Cardiac septum (tissue), 1 donor: ENCODE results near the gene STOX1. TPM values are rescaled to one million over a fixed set of nuclear protein-coding genes. Genes with fewer than 3 reads are reported as not detected.
"Not testable (repeated sequence)": the region's sequence is repeated elsewhere in the genome, so short reads cannot be mapped to it uniquely, and the experiment has no call there.

Experiments used
- DNase-seq: peaks from one replicate; pipeline ENCODE4 v3.0.0-alpha.2; 2020; ENCODE audit warnings: low spot score
- intact Hi-C: fragments of 100-400 bp; cut with DNase I; formaldehyde crosslinking; loops from one replicate; pipeline ENCODE4 v1.14.0; 2022
- total RNA-seq: library from RNA; stranded (reverse); fragmentation: NEBNext Ultra II Directional; extraction: Animal tissue kit (Norgen Biotek cat#: 25700); gene quantifications from one replicate; pipeline ENCODE4 v1.2.1, GENCODE V29; 2021
- donor health status: DM: no; HTN: no; CAD: no.

Gene STOX1
- total RNA-seq, 1 donor from 2014 or later, result 0.19 TPM

DNA sequence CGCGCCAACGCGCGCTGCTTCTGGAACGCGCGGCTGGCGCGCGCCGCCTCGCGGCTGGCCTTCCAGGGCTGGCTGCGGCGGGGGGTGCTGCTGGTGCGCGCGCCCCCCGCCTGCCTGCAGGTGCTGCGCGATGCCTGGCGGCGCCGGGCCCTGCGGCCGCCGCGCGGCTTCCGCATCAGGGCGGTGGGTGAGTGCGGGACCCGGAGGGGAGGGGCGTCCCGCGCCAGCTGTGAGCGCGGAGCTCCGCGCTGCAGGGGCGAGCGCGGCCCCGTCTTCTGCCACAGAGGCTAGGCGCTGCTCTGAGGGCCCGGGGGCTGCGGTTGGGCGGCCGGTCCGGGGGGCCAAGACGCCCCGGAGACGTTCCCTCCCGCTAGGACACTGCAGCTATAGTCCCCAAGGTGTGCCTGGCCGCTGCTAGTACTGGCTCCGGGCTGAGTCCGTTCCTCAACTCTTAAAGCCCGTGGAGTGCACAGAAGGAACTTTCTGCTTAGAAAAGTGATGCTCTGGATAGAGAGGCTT is 811 bp downstream of the STOX1 start:
- intact Hi-C loops, DNase-seq: not testable (repeated sequence)

- intact Hi-C loops, result no loop called here
- DNase-seq, result no peak
These were observed 1.5 kb downstream of the STOX1 start for GRCh38 chr10:68828833-68829232.

DNA sequence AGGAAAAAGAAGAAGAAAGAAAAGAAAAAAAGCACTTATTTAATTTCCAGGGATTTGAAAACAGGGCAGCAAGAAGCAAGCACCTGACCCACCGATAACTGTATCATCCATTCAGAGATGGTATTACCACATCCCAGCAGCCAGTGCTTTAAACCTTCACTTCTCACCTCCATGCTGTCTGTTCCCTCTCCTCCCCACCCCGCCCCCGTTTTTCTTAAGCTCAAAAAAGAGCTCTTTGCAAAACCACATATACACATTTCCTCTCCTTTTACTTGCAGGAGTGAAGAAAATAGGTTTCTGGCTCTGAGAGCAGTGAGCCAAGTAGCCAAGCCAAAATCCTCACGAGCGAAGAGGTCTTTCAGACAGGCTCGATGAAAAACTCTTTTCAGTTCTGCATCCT is 2.2 kb downstream of the STOX1 start:
- no peak for DNase-seq
- intact Hi-C loops, result no loop called here

DNA sequence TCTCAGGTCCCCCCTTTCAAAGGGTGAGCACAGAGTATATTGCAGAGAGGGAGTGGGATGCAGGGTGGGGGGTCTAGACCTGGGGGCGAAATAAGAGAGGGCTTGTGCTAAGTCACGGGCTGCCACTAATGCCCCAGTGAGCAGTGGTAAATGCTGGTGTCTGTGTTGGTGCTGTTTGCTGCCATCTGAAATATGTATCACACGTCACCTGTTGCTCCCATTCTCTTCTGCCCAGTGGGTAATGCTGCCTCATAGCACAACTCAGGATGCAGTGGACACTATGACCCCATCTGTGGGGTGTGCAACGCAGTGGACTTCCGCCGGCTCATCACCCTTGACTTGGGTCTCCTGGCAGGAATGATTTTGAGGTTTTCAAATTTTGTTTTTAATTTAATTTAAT is 2.6 kb downstream of the STOX1 start:
- intact Hi-C loops, result no loop called here

DNA sequence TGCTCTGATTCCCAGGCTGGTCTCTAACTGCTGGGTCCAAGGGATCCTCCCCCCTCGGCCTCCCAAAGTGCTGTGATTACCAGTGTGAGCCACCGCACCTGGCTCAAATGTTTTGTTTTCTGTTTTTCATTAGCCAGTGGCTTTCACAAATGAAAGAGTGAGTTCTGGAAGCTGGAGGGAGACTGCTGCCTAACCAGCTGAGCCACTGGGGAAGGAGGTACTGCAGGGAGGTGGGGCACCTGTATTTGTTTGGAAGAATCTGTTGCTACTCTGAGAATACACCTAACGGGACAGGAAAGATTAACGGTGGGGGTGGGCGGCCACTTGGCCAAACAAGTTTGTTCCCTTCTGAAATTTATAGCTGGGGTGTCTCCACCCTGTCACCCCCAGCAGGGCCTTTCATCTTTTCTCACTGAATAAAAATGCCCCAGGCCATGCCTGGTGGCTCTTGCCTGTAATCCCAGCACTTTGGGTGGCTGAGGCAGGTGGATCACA is 4.7 kb downstream of the STOX1 start:
- intact Hi-C loops, result no loop called here
- no peak for DNase-seq

More for the DNA sequence above, 2.6 kb downstream of the STOX1 start:
- no peak for DNase-seq

DNA sequence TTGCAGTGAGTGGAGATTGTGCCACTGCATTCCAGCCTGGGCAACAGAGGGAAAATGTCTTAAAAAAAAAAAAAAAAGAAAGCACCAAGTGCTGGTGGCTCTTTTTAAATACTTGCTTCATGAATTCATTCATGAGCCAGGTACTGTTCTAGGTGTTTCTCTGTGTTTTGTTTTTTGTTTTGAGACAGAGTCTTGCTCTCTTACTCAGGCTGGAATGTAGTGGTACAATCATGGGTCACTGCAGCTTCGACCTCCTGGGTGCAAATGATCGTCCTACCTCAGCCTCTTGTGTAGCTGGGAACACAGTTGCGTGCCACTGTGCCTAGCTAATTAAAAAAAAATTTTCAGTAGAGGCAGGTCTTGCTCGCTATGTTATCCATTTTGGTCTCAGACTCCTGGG is 5.3 kb downstream of the STOX1 start:
- intact Hi-C loops, result no loop called here
- no peak for DNase-seq

- intact Hi-C loops, result no loop called here
- no peak for DNase-seq
These were observed 10.4 kb downstream of the STOX1 start for GRCh38 chr10:68837626-68838322.

DNA sequence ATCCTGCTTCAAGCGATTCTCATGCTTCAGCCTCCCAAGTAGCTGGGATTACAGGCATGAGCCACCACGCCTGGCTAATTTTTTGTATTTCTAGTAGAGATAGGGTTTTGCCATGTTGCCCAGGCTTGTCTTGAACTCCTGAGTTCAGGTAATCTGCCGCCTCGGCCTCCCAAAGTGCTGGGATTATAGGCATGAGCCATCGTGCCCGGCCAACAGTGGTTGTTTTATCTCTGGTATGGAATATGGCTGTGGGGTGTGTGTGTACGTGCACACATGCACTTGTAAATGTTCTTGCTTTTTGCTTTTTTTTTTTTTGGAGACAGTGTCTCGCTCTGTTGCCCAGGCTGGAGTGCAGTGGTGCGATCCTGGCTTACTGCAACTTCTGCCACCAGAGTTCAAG is 13.3 kb downstream of the STOX1 start:
- DNase-seq, intact Hi-C loops: not testable (repeated sequence)

DNA sequence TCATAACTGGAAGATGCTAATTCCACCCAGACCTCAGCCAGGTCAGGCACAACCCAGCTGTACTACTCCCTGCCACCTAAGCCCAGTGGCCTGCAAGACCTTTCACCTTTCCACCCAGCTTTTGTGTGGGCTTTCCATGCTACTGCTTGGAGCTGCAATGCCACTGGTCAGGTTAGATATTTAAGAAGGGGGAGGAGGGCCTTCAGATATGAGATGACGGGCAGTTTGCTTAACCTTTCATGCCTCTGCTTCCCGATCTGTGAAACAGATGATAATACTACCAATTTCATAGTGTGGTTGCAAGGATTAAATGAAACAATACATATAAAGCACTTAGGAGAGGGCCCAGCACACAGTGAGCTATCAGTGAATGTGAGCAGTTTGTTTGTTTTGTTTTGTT is 20.9 kb downstream of the STOX1 start:
- intact Hi-C loops, result no loop called here
- DNase-seq, result no peak

DNA sequence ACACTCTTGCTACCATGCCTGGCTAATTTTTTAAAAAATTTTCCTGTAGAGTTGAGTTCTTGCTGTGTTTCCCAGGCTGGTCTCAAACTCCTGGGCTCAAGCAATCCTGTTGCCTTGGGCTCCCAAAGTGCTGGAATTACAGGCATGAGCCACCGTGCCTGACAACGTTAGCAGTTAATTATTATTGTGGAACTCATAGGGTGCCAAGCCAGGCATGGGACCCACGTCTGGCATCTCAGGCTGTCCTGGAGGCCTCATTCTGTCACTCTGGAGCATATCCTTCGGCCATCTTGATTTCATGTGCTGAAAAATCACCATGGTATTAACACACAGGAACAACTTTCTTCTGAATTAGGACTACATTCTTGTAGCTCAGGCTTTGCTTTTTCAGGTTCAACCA is 21.5 kb downstream of the STOX1 start:
- intact Hi-C loops, result no loop called here
- DNase-seq, result no peak

GRCh38 chr10:68856352-68856751 is 29.0 kb downstream of the STOX1 start:
- no peak for DNase-seq
- intact Hi-C loops, result no loop called here

DNA sequence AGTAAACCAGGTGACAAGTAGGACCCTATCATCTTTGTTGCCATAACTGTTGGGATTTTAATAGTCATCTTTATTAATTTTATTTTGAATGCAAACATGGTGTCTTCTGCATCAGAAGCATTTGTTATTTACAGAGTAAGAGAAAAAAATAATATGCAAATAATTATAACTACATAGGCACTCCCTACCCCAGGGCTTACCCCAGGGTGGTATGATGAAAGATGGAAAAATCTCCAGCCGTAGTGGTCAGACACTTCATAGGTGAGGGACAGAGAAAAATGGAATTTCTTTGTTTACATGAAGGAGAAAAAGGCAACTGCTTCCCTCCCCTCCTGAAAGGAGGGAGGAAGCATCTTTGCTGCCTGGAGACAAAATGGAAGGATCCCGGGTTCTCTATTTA is 29.7 kb downstream of the STOX1 start:
- intact Hi-C loops, result no loop called here
- no peak for DNase-seq

DNA sequence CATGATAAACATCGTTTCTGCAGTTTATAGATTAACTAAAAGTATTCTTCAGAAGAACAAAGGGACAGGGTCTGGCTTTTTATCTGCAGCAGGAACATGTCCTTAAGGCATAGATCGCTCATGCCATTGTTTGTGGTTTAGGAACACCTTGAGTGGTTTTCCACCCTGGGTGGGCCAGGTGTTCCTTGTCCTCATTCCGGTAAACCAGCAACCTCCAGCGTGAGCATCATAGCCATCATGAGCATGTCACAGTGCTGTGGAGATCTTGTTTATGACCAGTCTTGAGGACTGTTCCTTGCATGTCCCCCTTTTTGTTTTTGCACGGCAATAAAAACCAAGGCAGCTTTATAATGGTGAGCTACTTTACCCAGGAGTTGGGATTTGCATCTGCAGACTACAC is 33.9 kb downstream of the STOX1 start:
- intact Hi-C loops, result no loop called here

GRCh38 chr10:68864611-68865010 is 37.3 kb downstream of the STOX1 start:
- DNase-seq, result no peak
- intact Hi-C loops, result no loop called here

More for the DNA sequence above, 33.9 kb downstream of the STOX1 start:
- no peak for DNase-seq

- intact Hi-C loops, DNase-seq: not testable (repeated sequence)
These were observed 40.8 kb downstream of the STOX1 start for GRCh38 chr10:68868173-68868572.

GRCh38 chr10:68869623-68870022 is 42.3 kb downstream of the STOX1 start:
- intact Hi-C loops, result no loop called here
- no peak for DNase-seq

- intact Hi-C loops, result no loop called here
- DNase-seq, result no peak
These were observed 42.7 kb downstream of the STOX1 start for GRCh38 chr10:68870061-68870460.

- intact Hi-C loops, result no loop called here
- no peak for DNase-seq
These were observed 43.3 kb downstream of the STOX1 start for GRCh38 chr10:68870545-68871104.

DNA sequence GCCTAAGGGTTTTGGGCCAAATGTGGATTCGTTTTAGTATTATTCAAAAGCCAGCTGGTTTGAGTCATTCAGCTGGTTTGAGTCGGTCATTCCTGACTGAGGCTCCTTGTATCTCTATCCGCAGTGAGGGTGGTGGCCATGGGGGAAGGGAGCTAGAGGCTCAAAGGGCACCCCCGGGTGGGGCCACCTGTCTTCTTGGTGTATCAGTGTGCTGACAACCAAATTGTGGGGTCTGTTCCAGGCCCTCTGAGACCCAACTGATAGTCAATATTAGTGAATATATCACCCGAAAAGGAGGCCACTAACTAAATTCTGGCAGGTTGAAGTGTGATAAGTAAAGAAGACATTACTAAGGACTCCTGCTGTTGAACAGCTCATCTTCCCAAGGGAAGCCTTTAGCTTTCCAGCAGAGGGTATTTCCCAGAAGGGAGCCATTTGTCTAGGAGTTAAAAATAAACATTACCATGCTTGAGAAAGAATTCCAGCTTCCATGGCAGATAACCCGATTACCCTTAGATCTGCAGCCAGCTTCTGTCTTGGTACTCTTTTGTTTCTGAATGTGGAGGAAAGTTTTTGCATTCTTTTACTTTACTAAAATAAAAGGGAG is 43.9 kb downstream of the STOX1 start:
- no peak for DNase-seq

DNA sequence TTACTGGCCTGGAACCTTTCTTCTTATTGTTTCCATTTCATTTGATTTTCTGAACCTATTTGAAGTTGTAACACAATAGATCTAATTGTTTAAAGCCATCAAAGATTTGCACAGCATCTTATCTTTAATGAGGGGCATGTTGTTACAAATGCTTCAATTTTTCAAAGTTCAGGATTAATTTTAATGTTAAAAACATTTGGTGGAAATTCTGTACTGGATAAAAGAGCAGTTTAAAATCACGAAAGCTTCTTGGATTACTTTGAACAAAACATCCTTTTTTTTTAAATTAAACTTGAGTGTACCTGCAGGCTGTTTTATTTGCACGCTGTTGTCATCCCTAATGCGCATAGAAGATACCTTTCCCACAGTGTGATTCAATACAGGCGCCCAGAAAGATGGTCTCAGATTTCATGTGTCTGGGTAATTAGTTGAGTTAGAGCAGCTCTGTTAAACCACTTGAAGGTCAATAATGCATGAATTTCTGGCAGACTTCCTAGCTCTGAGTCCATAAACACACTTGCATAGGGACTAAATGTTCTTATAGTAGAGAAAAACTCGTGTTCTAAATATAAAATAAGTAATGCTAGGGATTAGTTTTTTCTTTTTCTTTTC is 44.5 kb downstream of the STOX1 start:
- no peak for DNase-seq
- intact Hi-C loops, result no loop called here

More for the DNA sequence above, 43.9 kb downstream of the STOX1 start:
- intact Hi-C loops, result no loop called here
